Activated T-helper 17 cell treated with anti-CD3 and anti-CD28 coated beads, Interleukin-2, amount 50 U/mL, for 72 hours (primary cell): ENCODE measurements around the gene WDPCP. TPM values are rescaled to one million over a fixed set of nuclear protein-coding genes. Genes with fewer than 3 reads are reported as not detected.
"Not testable (repeated sequence)": the region's sequence is repeated elsewhere in the genome, so short reads cannot be mapped to it uniquely, and the experiment has no call there.

Experiments
- ATAC-seq: fragments of 150-1000 bp; cut with Tn5 transposase; replicated peaks from 2 replicates; pipeline ENCODE4 v1.10.0; 2021; ENCODE audit warnings: mild to moderate bottlenecking, moderate library complexity
- H3K27ac Mint-ChIP-seq: one replicate; pipeline ENCODE4 v1.8.0; 2022; ENCODE audit warnings: mixed read lengths
- H3K27me3 Mint-ChIP-seq: one replicate; pipeline ENCODE4 v1.8.0; 2022; ENCODE audit warnings: mixed read lengths
- H3K36me3 Mint-ChIP-seq: one replicate; pipeline ENCODE4 v1.8.0; 2022; ENCODE audit warnings: low read depth, mild to moderate bottlenecking, mixed read lengths
- H3K4me1 Mint-ChIP-seq: one replicate; pipeline ENCODE4 v1.8.0; 2022; ENCODE audit warnings: mixed read lengths
- H3K4me3 Mint-ChIP-seq: one replicate; pipeline ENCODE4 v1.8.0; 2022; ENCODE audit warnings: mild to moderate bottlenecking, mixed read lengths
- H3K9me3 Mint-ChIP-seq: one replicate; pipeline ENCODE4 v1.8.0; 2022; ENCODE audit warnings: mixed read lengths
- total RNA-seq, 2 donors: library from RNA; stranded (reverse); gene quantifications; one replicate each; pipeline ENCODE4 v1.2.3, GENCODE V29; 2022

The WDPCP gene
- total RNA-seq, 2 donors from 2014 or later: 4.8 to 9.4 TPM

GRCh38 chr2:63578767-63579166, 9.5 kb downstream of the WDPCP start:
- Mint-ChIP-seq H3K9me3 (no peaks in the 10 kb centered on the region), H3K36me3 (no peaks in the 10 kb centered on the region), H3K27ac (no peak overlapping the region), H3K4me3 (no peak overlapping the region), H3K4me1 (peaks cover 9% of the 10 kb centered on the region), H3K27me3 (no peaks in the 10 kb centered on the region)
- ATAC-seq: no peak

- no peak overlapping the region for H3K4me3 Mint-ChIP-seq
- no peak for ATAC-seq
- no peak overlapping the region for H3K27ac Mint-ChIP-seq
- no peaks in the 10 kb centered on the region for H3K9me3 Mint-ChIP-seq
- peaks cover 5% of the 10 kb centered on the region for H3K36me3 Mint-ChIP-seq
- H3K4me1 Mint-ChIP-seq: peaks cover 6% of the 10 kb centered on the region
- H3K27me3 Mint-ChIP-seq: no peaks in the 10 kb centered on the region
These were observed 11.7 kb downstream of the WDPCP start for GRCh38 chr2:63576546-63576945.

- H3K9me3 Mint-ChIP-seq, H3K4me3 Mint-ChIP-seq, H3K27ac Mint-ChIP-seq, H3K4me1 Mint-ChIP-seq, ATAC-seq, H3K27me3 Mint-ChIP-seq, H3K36me3 Mint-ChIP-seq: not testable (repeated sequence)
These were observed 14.4 kb downstream of the WDPCP start for GRCh38 chr2:63573726-63574345.

GRCh38 chr2:63573026-63573425, 15.3 kb downstream of the WDPCP start:
- H3K36me3 Mint-ChIP-seq, H3K27me3 Mint-ChIP-seq, H3K27ac Mint-ChIP-seq, H3K9me3 Mint-ChIP-seq, ATAC-seq, H3K4me3 Mint-ChIP-seq, H3K4me1 Mint-ChIP-seq: not testable (repeated sequence)

GRCh38 chr2:63572001-63572400, 16.3 kb downstream of the WDPCP start:
- Mint-ChIP-seq H3K27me3 (no peaks in the 10 kb centered on the region), H3K36me3 (peaks cover 8% of the 10 kb centered on the region), H3K4me3 (no peak overlapping the region), H3K4me1 (no peaks in the 10 kb centered on the region), H3K27ac (no peak overlapping the region), H3K9me3 (peaks cover 8% of the 10 kb centered on the region)
- no peak for ATAC-seq

- Mint-ChIP-seq H3K4me1 (no peaks in the 10 kb centered on the region), H3K9me3 (peaks cover 10% of the 10 kb centered on the region), H3K4me3 (no peak overlapping the region), H3K27me3 (no peaks in the 10 kb centered on the region), H3K36me3 (peaks cover 8% of the 10 kb centered on the region), H3K27ac (no peak overlapping the region)
- no peak for ATAC-seq
These were observed 17.0 kb downstream of the WDPCP start for GRCh38 chr2:63571291-63571690.

- Mint-ChIP-seq H3K27me3 (no peaks in the 10 kb centered on the region), H3K9me3 (peaks cover 12% of the 10 kb centered on the region), H3K4me3 (no peak overlapping the region), H3K36me3 (peaks cover 8% of the 10 kb centered on the region), H3K4me1 (no peaks in the 10 kb centered on the region), H3K27ac (no peak overlapping the region)
- ATAC-seq: no peak
These were observed 18.5 kb downstream of the WDPCP start for GRCh38 chr2:63569740-63570139.

GRCh38 chr2:63562751-63563150, 25.5 kb downstream of the WDPCP start:
- ATAC-seq: no peak
- Mint-ChIP-seq H3K4me1 (no peaks in the 10 kb centered on the region), H3K27me3 (no peaks in the 10 kb centered on the region), H3K27ac (no peak overlapping the region), H3K4me3 (no peak overlapping the region), H3K36me3 (no peaks in the 10 kb centered on the region), H3K9me3 (peaks cover 12% of the 10 kb centered on the region)

GRCh38 chr2:63558922-63559321, 29.4 kb downstream of the WDPCP start:
- peaks cover 12% of the 10 kb centered on the region for H3K36me3 Mint-ChIP-seq
- not testable (repeated sequence) for H3K27me3 Mint-ChIP-seq, H3K4me3 Mint-ChIP-seq

GRCh38 chr2:63557819-63558218, 30.5 kb downstream of the WDPCP start:
- not testable (repeated sequence) for H3K4me1 Mint-ChIP-seq, H3K4me3 Mint-ChIP-seq, ATAC-seq, H3K27me3 Mint-ChIP-seq, H3K27ac Mint-ChIP-seq
- H3K36me3 Mint-ChIP-seq: peaks cover 12% of the 10 kb centered on the region
- H3K9me3 Mint-ChIP-seq: peaks cover 11% of the 10 kb centered on the region

More at GRCh38 chr2:63558922-63559321, 29.4 kb downstream of the WDPCP start:
- H3K9me3 Mint-ChIP-seq: peaks cover 11% of the 10 kb centered on the region
- H3K27ac Mint-ChIP-seq, ATAC-seq, H3K4me1 Mint-ChIP-seq: not testable (repeated sequence)

- Mint-ChIP-seq H3K27ac (no peak overlapping the region), H3K9me3 (peaks cover 11% of the 10 kb centered on the region), H3K27me3 (no peaks in the 10 kb centered on the region), H3K4me3 (no peak overlapping the region), H3K4me1 (no peaks in the 10 kb centered on the region), H3K36me3 (peaks cover 12% of the 10 kb centered on the region)
- ATAC-seq: no peak
These were observed 32.3 kb downstream of the WDPCP start for GRCh38 chr2:63555931-63556330.

GRCh38 chr2:63555299-63555698, 33.0 kb downstream of the WDPCP start:
- Mint-ChIP-seq H3K4me3 (no peak overlapping the region), H3K36me3 (peaks cover 12% of the 10 kb centered on the region), H3K4me1 (peaks cover 3% of the 10 kb centered on the region), H3K27me3 (no peaks in the 10 kb centered on the region), H3K27ac (no peak overlapping the region), H3K9me3 (peaks cover 11% of the 10 kb centered on the region)
- no peak for ATAC-seq

GRCh38 chr2:63553049-63553448, 35.2 kb downstream of the WDPCP start:
- ATAC-seq: no peak
- Mint-ChIP-seq H3K27me3 (no peaks in the 10 kb centered on the region), H3K9me3 (peaks cover 7% of the 10 kb centered on the region), H3K36me3 (peaks cover 12% of the 10 kb centered on the region), H3K27ac (no peak overlapping the region), H3K4me1 (peaks cover 9% of the 10 kb centered on the region), H3K4me3 (no peak overlapping the region)

- no peak for ATAC-seq
- Mint-ChIP-seq H3K27me3 (no peaks in the 10 kb centered on the region), H3K4me1 (peaks cover 4% of the 10 kb centered on the region), H3K9me3 (no peaks in the 10 kb centered on the region), H3K27ac (no peak overlapping the region), H3K36me3 (no peaks in the 10 kb centered on the region), H3K4me3 (no peak overlapping the region)
These were observed 43.3 kb downstream of the WDPCP start for GRCh38 chr2:63545023-63545422.

- Mint-ChIP-seq H3K9me3 (no peaks in the 10 kb centered on the region), H3K27me3 (no peaks in the 10 kb centered on the region), H3K36me3 (no peaks in the 10 kb centered on the region), H3K4me1 (no peaks in the 10 kb centered on the region), H3K4me3 (no peak overlapping the region), H3K27ac (no peak overlapping the region)
- ATAC-seq: no peak
These were observed 44.2 kb downstream of the WDPCP start for GRCh38 chr2:63544017-63544627.
